ENCODE data around the gene CPLX3. TPM values are rescaled to one million over a fixed set of nuclear protein-coding genes. Genes with fewer than 3 reads are reported as not detected.
A peak's percentile ranks its signal among the peaks of the same experiment; 100 is the strongest.

CPLX3 gene
- total and polyA plus RNA-seq, 2 of the 8 experiments (the other 6 are each of a cell fraction or from before 2014, with no cell fraction given): 0.17 TPM; not detected in 1

DNA sequence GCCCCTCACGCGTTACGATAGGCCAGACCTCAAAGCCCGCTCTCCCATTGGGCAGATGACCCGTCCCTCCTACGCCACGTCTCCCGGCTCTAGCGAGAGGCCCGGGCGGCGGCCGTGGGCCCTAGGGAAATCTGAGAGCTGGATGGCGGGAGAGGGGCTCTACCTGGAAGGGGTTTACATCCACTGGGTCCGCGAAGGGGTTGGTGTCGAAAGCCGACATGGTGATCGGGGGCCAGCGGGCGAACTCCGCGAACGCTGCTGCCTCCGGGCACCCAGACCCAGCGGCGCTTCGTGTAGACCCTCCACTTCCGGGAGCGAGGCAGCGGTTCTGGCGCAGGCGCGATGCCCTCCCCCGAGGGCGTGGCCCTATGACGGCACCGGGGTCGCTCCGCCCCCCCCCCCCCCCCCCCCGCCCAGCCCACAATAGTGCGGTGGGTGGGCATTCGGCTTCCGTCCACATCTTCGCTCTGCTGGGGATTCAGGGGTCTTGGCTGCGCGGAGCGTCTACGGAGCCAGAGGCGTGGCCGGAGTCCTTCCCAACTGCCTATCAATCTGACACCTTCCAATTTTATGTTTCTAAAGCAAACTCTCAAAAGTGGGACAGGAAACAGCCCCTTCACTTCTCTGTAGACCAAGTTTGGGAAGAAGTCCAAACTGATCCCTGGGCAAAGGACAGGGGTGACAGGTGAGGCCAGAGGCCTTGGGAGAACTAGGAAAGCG is 46.8 kb downstream of the CPLX3 start, which contains the start of gene SCAMP2 (continued):
- TF ChIP-seq RNF2 (IDR thresholded peaks at IDR 0.05; ENCODE audit: borderline replicate concordance, low read depth, low read length, missing control alignments, poor library complexity, severe bottlenecking): no peak
- no peak for TF ChIP-seq GTF2F1 (IDR thresholded peaks at IDR 0.05; ENCODE audit: borderline replicate concordance, low read depth, low read length)
- no peak for TF ChIP-seq TEAD4 (IDR thresholded peaks at IDR 0.05; ENCODE audit: low read depth, low read length)
- TF ChIP-seq JUN (IDR thresholded peaks at IDR 0.05; ENCODE audit: low read depth, low read length): no peak
- TF ChIP-seq, protein P1, sequence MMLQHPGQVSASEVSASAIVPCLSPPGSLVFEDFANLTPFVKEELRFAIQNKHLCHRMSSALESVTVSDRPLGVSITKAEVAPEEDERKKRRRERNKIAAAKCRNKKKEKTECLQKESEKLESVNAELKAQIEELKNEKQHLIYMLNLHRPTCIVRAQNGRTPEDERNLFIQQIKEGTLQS (IDR thresholded peaks at IDR 0.05; ENCODE audit: insufficient read depth, low read depth, low read length): no peak
- peak; percentile 46; the same call in 1 of the 2 replicates for TF ChIP-seq SP4 (IDR thresholded peaks at IDR 0.05; ENCODE audit: low read length)
- TF ChIP-seq, protein P2, sequence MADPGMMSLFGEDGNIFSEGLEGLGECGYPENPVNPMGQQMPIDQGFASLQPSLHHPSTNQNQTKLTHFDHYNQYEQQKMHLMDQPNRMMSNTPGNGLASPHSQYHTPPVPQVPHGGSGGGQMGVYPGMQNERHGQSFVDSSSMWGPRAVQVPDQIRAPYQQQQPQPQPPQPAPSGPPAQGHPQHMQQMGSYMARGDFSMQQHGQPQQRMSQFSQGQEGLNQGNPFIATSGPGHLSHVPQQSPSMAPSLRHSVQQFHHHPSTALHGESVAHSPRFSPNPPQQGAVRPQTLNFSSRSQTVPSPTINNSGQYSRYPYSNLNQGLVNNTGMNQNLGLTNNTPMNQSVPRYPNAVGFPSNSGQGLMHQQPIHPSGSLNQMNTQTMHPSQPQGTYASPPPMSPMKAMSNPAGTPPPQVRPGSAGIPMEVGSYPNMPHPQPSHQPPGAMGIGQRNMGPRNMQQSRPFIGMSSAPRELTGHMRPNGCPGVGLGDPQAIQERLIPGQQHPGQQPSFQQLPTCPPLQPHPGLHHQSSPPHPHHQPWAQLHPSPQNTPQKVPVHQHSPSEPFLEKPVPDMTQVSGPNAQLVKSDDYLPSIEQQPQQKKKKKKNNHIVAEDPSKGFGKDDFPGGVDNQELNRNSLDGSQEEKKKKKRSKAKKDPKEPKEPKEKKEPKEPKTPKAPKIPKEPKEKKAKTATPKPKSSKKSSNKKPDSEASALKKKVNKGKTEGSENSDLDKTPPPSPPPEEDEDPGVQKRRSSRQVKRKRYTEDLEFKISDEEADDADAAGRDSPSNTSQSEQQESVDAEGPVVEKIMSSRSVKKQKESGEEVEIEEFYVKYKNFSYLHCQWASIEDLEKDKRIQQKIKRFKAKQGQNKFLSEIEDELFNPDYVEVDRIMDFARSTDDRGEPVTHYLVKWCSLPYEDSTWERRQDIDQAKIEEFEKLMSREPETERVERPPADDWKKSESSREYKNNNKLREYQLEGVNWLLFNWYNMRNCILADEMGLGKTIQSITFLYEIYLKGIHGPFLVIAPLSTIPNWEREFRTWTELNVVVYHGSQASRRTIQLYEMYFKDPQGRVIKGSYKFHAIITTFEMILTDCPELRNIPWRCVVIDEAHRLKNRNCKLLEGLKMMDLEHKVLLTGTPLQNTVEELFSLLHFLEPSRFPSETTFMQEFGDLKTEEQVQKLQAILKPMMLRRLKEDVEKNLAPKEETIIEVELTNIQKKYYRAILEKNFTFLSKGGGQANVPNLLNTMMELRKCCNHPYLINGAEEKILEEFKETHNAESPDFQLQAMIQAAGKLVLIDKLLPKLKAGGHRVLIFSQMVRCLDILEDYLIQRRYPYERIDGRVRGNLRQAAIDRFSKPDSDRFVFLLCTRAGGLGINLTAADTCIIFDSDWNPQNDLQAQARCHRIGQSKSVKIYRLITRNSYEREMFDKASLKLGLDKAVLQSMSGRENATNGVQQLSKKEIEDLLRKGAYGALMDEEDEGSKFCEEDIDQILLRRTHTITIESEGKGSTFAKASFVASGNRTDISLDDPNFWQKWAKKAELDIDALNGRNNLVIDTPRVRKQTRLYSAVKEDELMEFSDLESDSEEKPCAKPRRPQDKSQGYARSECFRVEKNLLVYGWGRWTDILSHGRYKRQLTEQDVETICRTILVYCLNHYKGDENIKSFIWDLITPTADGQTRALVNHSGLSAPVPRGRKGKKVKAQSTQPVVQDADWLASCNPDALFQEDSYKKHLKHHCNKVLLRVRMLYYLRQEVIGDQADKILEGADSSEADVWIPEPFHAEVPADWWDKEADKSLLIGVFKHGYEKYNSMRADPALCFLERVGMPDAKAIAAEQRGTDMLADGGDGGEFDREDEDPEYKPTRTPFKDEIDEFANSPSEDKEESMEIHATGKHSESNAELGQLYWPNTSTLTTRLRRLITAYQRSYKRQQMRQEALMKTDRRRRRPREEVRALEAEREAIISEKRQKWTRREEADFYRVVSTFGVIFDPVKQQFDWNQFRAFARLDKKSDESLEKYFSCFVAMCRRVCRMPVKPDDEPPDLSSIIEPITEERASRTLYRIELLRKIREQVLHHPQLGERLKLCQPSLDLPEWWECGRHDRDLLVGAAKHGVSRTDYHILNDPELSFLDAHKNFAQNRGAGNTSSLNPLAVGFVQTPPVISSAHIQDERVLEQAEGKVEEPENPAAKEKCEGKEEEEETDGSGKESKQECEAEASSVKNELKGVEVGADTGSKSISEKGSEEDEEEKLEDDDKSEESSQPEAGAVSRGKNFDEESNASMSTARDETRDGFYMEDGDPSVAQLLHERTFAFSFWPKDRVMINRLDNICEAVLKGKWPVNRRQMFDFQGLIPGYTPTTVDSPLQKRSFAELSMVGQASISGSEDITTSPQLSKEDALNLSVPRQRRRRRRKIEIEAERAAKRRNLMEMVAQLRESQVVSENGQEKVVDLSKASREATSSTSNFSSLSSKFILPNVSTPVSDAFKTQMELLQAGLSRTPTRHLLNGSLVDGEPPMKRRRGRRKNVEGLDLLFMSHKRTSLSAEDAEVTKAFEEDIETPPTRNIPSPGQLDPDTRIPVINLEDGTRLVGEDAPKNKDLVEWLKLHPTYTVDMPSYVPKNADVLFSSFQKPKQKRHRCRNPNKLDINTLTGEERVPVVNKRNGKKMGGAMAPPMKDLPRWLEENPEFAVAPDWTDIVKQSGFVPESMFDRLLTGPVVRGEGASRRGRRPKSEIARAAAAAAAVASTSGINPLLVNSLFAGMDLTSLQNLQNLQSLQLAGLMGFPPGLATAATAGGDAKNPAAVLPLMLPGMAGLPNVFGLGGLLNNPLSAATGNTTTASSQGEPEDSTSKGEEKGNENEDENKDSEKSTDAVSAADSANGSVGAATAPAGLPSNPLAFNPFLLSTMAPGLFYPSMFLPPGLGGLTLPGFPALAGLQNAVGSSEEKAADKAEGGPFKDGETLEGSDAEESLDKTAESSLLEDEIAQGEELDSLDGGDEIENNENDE (IDR thresholded peaks at IDR 0.05; ENCODE audit: insufficient replicate concordance, low read length): no peak
- TF ChIP-seq CBX5 (IDR thresholded peaks at IDR 0.05; ENCODE audit: low read depth, low read length): no peak
- TF ChIP-seq HDAC6 (IDR thresholded peaks at IDR 0.05; ENCODE audit: low read depth, low read length): no peak

Measured in H1 (cell line).